Muscle layer of duodenum (tissue), 2 donors: Measurements from ENCODE around the gene PDLIM7.

ENCODE experiments used
- H3K27ac ChIP-seq: one replicate; pipeline ENCODE4 v1.7.0; 2013; ENCODE audit warnings: mild to moderate bottlenecking, low read length
- H3K27me3 ChIP-seq: one replicate; pipeline ENCODE4 v1.7.0; 2013; ENCODE audit warnings: low read depth, mild to moderate bottlenecking, control low read depth, low read length
- H3K36me3 ChIP-seq, 2 donors: one replicate each; pipeline ENCODE4 v1.7.0; 2013; ENCODE audit warnings: low read length in 2 of 2, control low read depth in 1 of 2, mild to moderate bottlenecking in 1 of 2; ENCODE audit not compliant: insufficient read depth in 2 of 2, control insufficient read depth in 1 of 2
- H3K4me1 ChIP-seq, 2 donors: one replicate each; pipeline ENCODE4 v1.7.0; 2013; ENCODE audit warnings: low read length in 2 of 2, mild to moderate bottlenecking in 2 of 2, control low read depth in 1 of 2, moderate library complexity in 1 of 2; ENCODE audit not compliant: insufficient read depth in 2 of 2, control insufficient read depth in 1 of 2
- H3K4me3 ChIP-seq, 2 donors: one replicate each; pipeline ENCODE4 v1.7.0; 2013; ENCODE audit warnings: low read length in 2 of 2, low read depth in 1 of 2, mild to moderate bottlenecking in 1 of 2
- H3K9me3 ChIP-seq, 2 donors: one replicate each; pipeline ENCODE4 v1.7.0; 2013; ENCODE audit warnings: low read length in 2 of 2, control low read depth in 1 of 2, mild to moderate bottlenecking in 1 of 2; ENCODE audit not compliant: control insufficient read depth in 1 of 2
- donor health status: healthy.

PDLIM7 gene

DNA sequence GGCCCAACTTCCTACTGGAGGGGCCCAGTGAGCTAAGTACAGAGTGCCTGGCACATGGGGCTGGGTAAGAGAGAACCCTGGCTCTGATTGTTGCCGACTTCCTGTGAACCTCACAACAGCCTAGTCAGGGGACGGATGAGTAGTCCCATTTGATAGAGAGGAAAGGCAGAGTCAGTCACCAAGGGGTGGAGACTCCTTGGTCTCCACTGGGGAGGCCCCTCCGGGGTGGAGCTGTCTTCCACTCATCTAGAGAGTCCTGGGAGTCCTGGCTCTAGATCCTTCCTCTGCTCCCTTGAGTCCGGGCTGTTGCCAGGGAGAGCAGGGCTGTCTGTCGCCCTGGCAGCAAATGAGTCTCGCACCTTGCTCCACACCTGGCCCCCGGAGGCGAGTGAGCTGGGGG, 63.0 kb downstream of the PDLIM7 start:
- Histone ChIP-seq H3K36me3 (peaks cover 41 to 71% of the 10 kb centered on the region in 2 donors), H3K27ac (no peak overlapping the region), H3K4me3 (no peak overlapping the region), H3K4me1 (peaks cover 0 to 14% of the 10 kb centered on the region in 2 donors), H3K27me3 (no peaks in the 10 kb centered on the region), H3K9me3 (no peaks in the 10 kb centered on the region)

DNA sequence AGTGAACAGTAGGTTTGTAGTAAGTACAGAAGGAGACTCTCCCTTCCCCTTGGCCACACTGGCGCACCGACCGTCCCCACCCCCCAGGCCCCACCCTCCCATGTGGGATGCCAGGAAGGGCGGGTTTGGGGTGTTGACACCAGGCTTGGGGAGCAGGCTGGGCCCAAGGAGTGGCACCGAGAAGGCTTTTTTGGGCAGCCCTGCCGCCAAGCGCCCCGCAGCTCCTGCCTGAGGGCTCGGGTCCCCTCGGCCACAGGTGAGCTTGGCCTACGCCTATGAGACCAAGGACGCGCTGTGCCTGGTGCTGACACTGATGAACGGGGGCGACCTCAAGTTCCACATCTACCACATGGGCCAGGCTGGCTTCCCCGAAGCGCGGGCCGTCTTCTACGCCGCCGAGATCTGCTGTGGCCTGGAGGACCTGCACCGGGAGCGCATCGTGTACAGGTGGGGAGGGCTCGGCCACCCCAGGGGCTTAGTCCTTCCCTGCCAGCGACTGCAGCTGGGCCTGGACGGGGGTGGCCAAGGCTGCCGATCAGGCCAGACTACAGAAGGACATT, 63.7 kb downstream of the PDLIM7 start:
- Histone ChIP-seq H3K36me3 (peaks cover 41 to 68% of the 10 kb centered on the region in 2 donors), H3K27ac (no peak overlapping the region), H3K4me1 (peaks cover 2 to 19% of the 10 kb centered on the region in 2 donors), H3K4me3 (no peak overlapping the region), H3K9me3 (no peaks in the 10 kb centered on the region), H3K27me3 (no peaks in the 10 kb centered on the region)
